H1 (cell line): Measurements from ENCODE around the gene MCF2L.

ENCODE experiments used
- CBX5 ChIP-seq: fragments of 300-800, 300-1000 bp; sonication (generic); IDR thresholded peaks from 2 replicates; pipeline ENCODE4 v1.7.1; 2016; ENCODE audit warnings: antibody characterized with exemption, low read length, low read depth
- CEBPB ChIP-seq: IDR thresholded peaks from 2 replicates; pipeline ENCODE4 v1.6.1; 2012; ENCODE audit warnings: low read depth, low read length
- CHD2 ChIP-seq: IDR thresholded peaks from 2 replicates; pipeline ENCODE4 v1.6.1; 2012; ENCODE audit warnings: low read length, improper control_type of control experiment
- CREB1 ChIP-seq: IDR thresholded peaks from 2 replicates; pipeline ENCODE4 v1.6.1; 2012; ENCODE audit warnings: inconsistent platforms
- JUND ChIP-seq: IDR thresholded peaks from 2 replicates; pipeline ENCODE4 v1.6.1; 2011; ENCODE audit warnings: mild to moderate bottlenecking, improper control_type of control experiment, low read length
- KDM5A ChIP-seq: fragments of 200-600 bp; IDR thresholded peaks from 2 replicates; pipeline ENCODE4 v1.7.1; 2012; ENCODE audit warnings: mild to moderate bottlenecking, low read length, inconsistent platforms, mixed read lengths
- POLR2A ChIP-seq, 2 experiments: IDR thresholded peaks; 1 replicate in 1 of 2; 2 replicates in 1 of 2; pipeline ENCODE4 v1.6.1; 2011; ENCODE audit warnings: low read depth in 2 of 2, low read length in 2 of 2, mild to moderate bottlenecking in 2 of 2; ENCODE audit errors: control extremely low read depth in 1 of 2
- SIN3A ChIP-seq, 2 experiments: IDR thresholded peaks in 1 of 2; conservative IDR thresholded peaks in 1 of 2; 2 replicates each; pipeline ENCODE4 v1.6.1; 2011 to 2012; ENCODE audit warnings: low read length in 2 of 2, improper control_type of control experiment in 1 of 2, low read depth in 1 of 2, mild to moderate bottlenecking in 1 of 2
- TAF1 ChIP-seq: IDR thresholded peaks from 2 replicates; pipeline ENCODE4 v1.6.1; 2011; ENCODE audit warnings: mild to moderate bottlenecking, low read depth, low read length
- TAF7 ChIP-seq: optimal IDR thresholded peaks from 2 replicates; pipeline ENCODE3; 2011; ENCODE audit warnings: low read depth, mild to moderate bottlenecking, inconsistent platforms, low read length, moderate library complexity, borderline replicate concordance
- YY1 ChIP-seq: IDR thresholded peaks from 2 replicates; pipeline ENCODE4 v1.6.1; 2011; ENCODE audit warnings: low read depth, mild to moderate bottlenecking, low read length
- ZNF274 ChIP-seq: IDR thresholded peaks from 2 replicates; pipeline ENCODE4 v1.7.0; 2012; ENCODE audit warnings: low read length, borderline replicate concordance; ENCODE audit errors: extremely low read depth
- TF ChIP-seq, protein P1 (sequence below), 3 experiments: IDR thresholded peaks; 1 replicate in 2 of 3; 2 replicates in 1 of 3; pipeline versions ENCODE4 v1.5.1 to v1.6.1; 2011; ENCODE audit warnings: low read length in 3 of 3, mild to moderate bottlenecking in 3 of 3, inconsistent platforms in 2 of 3, low read depth in 1 of 3, moderate library complexity in 1 of 3; ENCODE audit not compliant: insufficient read depth in 1 of 3; ENCODE audit errors: control extremely low read depth in 1 of 3

DNA sequence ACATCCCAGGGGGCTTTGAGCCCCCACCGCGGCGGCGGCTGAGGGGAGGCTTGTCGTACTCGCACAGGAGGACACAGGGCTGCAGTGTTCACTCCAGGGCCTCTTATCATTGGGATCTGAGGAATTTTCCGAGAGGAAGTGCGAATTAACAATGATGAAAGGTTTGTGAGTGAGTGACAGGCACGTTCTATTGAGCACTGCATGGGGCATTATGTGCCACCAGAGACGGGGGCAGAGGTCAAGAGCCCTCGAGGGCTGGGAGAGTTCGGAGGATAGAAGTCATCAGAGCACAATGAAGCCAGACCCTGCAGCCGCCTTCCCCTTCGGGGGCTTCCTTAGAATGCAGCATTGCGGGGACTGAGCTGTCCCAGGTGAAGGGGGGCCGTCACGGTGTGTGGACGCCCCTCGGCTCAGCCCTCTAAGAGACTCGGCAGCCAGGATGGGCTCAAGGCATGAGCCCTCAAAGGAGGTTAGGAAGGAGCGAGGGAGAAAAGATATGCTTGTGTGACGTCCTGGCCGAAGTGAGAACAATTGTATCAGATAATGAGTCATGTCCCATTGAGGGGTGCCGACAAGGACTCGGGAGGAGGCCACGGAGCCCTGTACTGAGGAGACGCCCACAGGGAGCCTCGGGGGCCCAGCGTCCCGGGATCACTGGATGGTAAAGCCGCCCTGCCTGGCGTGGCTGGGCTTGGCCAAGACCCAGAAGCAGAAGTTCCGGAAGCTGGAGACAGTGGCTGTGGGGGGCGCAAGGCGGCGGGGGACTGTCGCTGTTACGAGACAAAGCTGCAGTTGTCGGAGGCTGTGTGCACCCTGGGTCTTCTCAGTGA lies 53.9 kb downstream of the MCF2L start:
- TF ChIP-seq CHD2 (no peak), CBX5 (no peak), JUND (no peak), CEBPB (no peak), ZNF274 (no peak), TAF1 (no peak), KDM5A (no peak), YY1 (no peak), POLR2A (IDR thresholded peaks at IDR 0.05; ENCODE audit: control extremely low read depth in 1 of 2, low read depth in 2 of 2, low read length in 2 of 2) (no peak), CREB1 (no peak), SIN3A (conservative IDR thresholded peaks at IDR 0.05 in 1 of 2, IDR thresholded peaks at IDR 0.05 in 1 of 2; ENCODE audit: low read depth in 1 of 2, low read length in 2 of 2) (no peak), TAF7 (no peak)
- TF ChIP-seq, protein P1, sequence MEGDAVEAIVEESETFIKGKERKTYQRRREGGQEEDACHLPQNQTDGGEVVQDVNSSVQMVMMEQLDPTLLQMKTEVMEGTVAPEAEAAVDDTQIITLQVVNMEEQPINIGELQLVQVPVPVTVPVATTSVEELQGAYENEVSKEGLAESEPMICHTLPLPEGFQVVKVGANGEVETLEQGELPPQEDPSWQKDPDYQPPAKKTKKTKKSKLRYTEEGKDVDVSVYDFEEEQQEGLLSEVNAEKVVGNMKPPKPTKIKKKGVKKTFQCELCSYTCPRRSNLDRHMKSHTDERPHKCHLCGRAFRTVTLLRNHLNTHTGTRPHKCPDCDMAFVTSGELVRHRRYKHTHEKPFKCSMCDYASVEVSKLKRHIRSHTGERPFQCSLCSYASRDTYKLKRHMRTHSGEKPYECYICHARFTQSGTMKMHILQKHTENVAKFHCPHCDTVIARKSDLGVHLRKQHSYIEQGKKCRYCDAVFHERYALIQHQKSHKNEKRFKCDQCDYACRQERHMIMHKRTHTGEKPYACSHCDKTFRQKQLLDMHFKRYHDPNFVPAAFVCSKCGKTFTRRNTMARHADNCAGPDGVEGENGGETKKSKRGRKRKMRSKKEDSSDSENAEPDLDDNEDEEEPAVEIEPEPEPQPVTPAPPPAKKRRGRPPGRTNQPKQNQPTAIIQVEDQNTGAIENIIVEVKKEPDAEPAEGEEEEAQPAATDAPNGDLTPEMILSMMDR (IDR thresholded peaks at IDR 0.05; ENCODE audit: control extremely low read depth in 1 of 3, insufficient read depth in 1 of 3, low read depth in 1 of 3, low read length in 3 of 3): no peak
